Activated T-helper 17 cell treated with anti-CD3 and anti-CD28 coated beads, Interleukin-2, amount 50 U/mL, for 72 hours (primary cell): ENCODE results near the gene MTG2. TPM values are rescaled to one million over a fixed set of nuclear protein-coding genes. Genes with fewer than 3 reads are reported as not detected.

Experiments
- ATAC-seq: fragments of 150-1000 bp; cut with Tn5 transposase; replicated peaks from 2 replicates; pipeline ENCODE4 v1.10.0; 2021; ENCODE audit warnings: mild to moderate bottlenecking, moderate library complexity
- H3K27ac Mint-ChIP-seq: one replicate; pipeline ENCODE4 v1.8.0; 2022; ENCODE audit warnings: mixed read lengths
- H3K27me3 Mint-ChIP-seq: one replicate; pipeline ENCODE4 v1.8.0; 2022; ENCODE audit warnings: mixed read lengths
- H3K36me3 Mint-ChIP-seq: one replicate; pipeline ENCODE4 v1.8.0; 2022; ENCODE audit warnings: low read depth, mild to moderate bottlenecking, mixed read lengths
- H3K4me1 Mint-ChIP-seq: one replicate; pipeline ENCODE4 v1.8.0; 2022; ENCODE audit warnings: mixed read lengths
- H3K4me3 Mint-ChIP-seq: one replicate; pipeline ENCODE4 v1.8.0; 2022; ENCODE audit warnings: mild to moderate bottlenecking, mixed read lengths
- H3K9me3 Mint-ChIP-seq: one replicate; pipeline ENCODE4 v1.8.0; 2022; ENCODE audit warnings: mixed read lengths
- total RNA-seq, 2 donors: library from RNA; stranded (reverse); gene quantifications; one replicate each; pipeline ENCODE4 v1.2.3, GENCODE V29; 2022

Gene MTG2
- total RNA-seq, 2 donors from 2014 or later: 19.7 to 40.2 TPM

DNA sequence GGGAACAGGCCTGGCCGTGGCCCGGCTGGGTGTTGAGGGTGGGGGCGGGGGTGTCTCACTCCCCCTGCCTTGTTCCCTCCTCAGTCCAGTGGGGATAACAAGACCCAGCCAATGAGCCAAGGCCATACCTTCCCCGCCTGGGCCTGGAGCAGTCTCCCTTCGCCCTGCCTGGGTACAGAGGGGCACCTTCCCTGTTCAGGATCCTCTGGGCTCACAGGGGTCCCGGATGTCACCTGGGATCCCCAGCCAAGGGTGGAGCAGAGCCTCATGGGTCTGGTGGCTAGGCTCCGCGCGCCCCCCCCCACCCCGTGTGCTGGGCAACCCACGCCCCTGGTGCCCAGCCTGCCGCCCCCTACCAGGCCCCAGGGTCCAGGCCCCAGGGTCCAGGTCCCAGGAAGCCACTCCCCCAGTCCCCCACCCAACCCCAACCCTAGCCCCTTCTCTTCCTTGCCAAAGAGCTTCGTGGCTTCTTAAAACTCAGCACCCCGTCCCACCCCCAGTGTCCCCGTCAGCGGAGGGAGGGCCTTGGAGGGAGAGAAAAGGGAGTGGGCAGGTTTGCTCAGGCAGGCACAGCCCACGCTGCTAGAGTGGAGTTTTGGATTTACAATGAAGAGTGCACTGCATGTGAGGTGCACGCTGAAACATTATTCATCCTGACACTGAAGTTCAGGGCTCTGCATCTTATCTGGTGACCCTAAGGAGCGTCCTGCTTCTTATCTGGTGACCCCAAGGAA lies 25.4 kb downstream of the MTG2 start:
- H3K4me1 Mint-ChIP-seq: no peaks in the 10 kb centered on the region
- no peaks in the 10 kb centered on the region for H3K27me3 Mint-ChIP-seq
- no peak for ATAC-seq
- H3K9me3 Mint-ChIP-seq: no peaks in the 10 kb centered on the region
- H3K36me3 Mint-ChIP-seq: peaks cover 6% of the 10 kb centered on the region
- no peak overlapping the region for H3K27ac Mint-ChIP-seq
- no peak overlapping the region for H3K4me3 Mint-ChIP-seq

GRCh38 chr20:62208795-62209755 lies 26.2 kb downstream of the MTG2 start:
- Mint-ChIP-seq H3K9me3 (no peaks in the 10 kb centered on the region), H3K27me3 (no peaks in the 10 kb centered on the region), H3K4me1 (no peaks in the 10 kb centered on the region), H3K36me3 (no peaks in the 10 kb centered on the region), H3K27ac (no peak overlapping the region), H3K4me3 (no peak overlapping the region)
- ATAC-seq: no peak

- Mint-ChIP-seq H3K9me3 (no peaks in the 10 kb centered on the region), H3K4me1 (no peaks in the 10 kb centered on the region), H3K4me3 (no peak overlapping the region), H3K27ac (no peak overlapping the region), H3K36me3 (no peaks in the 10 kb centered on the region), H3K27me3 (no peaks in the 10 kb centered on the region)
- ATAC-seq: no peak
These were observed 27.1 kb downstream of the MTG2 start for GRCh38 chr20:62209850-62210495.

- Mint-ChIP-seq H3K36me3 (no peaks in the 10 kb centered on the region), H3K27ac (no peak overlapping the region), H3K9me3 (no peaks in the 10 kb centered on the region), H3K27me3 (no peaks in the 10 kb centered on the region), H3K4me1 (no peaks in the 10 kb centered on the region), H3K4me3 (no peak overlapping the region)
- ATAC-seq: no peak
These were observed 27.6 kb downstream of the MTG2 start for GRCh38 chr20:62210496-62210855.

DNA sequence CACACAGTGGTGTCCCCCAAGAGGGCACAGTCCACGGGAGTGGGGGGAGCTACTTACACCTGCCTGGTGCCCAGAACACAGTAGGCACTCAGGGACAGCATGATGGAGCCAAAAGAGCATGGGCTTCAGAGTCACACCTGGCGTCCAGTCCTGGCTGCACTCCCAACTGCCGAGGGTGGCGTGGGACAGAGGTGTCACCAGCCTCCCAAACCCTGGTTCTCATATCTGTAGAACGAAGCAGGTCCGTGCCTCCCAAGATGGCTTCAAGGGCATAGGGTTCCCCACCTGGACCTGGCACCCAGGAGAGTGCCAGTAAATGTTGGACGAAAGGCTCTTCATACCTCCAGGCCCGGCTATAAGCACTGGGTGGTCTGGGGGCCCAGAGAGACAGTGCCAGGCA lies 28.4 kb downstream of the MTG2 start:
- Mint-ChIP-seq H3K27ac (no peak overlapping the region), H3K4me3 (no peak overlapping the region)
- ATAC-seq: no peak

DNA sequence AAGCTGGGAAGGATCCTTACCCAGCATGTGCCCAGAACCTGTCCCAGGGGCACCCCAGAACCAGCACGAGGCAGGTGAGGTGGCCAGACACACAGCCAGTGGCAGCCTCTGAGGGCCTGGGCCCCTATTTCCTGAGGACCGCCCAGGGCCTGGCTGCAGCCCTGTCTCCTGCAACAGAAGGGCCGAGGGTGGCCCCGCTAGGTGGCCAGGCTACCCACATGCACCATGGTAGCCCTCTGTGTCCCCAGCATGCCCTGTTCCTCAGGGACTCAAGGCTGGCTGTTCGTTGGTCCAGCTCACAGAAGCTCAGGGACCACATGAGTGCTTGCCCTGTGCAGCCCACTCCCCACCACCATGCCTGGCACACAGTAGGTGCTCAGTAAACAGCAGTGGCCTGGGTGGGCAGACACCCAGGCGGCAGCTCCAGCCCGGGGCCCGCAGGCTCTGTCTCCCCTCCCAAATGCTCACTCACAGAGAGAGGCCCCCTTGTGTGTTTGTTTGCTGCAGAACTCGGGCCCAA lies 29.0 kb downstream of the MTG2 start:
- no peak overlapping the region for H3K27ac Mint-ChIP-seq
- no peak for ATAC-seq
- no peak overlapping the region for H3K4me3 Mint-ChIP-seq
- H3K4me1 Mint-ChIP-seq: no peaks in the 10 kb centered on the region
- H3K27me3 Mint-ChIP-seq: no peaks in the 10 kb centered on the region
- no peaks in the 10 kb centered on the region for H3K36me3 Mint-ChIP-seq
- H3K9me3 Mint-ChIP-seq: no peaks in the 10 kb centered on the region

More for the DNA sequence above, 28.4 kb downstream of the MTG2 start:
- Mint-ChIP-seq H3K36me3 (no peaks in the 10 kb centered on the region), H3K9me3 (no peaks in the 10 kb centered on the region), H3K4me1 (no peaks in the 10 kb centered on the region), H3K27me3 (no peaks in the 10 kb centered on the region)

DNA sequence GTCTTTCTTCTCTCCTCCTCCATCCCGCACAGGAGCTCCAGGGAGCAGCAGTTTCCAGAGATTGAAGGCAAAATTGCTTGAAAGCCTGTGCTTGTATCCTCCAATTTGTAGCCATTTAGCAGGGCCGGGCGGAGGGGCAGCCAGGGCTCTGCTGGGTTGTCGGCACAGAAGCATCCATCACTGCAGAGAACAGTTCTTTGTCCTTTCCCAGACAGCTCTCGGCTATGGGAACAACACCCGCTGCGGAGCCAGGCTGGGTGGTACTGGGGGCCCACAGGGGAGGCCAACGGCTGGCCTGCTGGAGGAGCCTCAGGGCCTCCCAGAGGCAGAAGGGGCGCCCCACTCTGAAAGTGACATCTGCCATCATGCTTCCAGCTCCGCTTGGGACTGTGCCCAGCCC lies 29.5 kb downstream of the MTG2 start:
- Mint-ChIP-seq H3K9me3 (no peaks in the 10 kb centered on the region), H3K36me3 (no peaks in the 10 kb centered on the region), H3K27ac (no peak overlapping the region), H3K4me1 (no peaks in the 10 kb centered on the region), H3K27me3 (peaks cover 3% of the 10 kb centered on the region), H3K4me3 (no peak overlapping the region)
- no peak for ATAC-seq

DNA sequence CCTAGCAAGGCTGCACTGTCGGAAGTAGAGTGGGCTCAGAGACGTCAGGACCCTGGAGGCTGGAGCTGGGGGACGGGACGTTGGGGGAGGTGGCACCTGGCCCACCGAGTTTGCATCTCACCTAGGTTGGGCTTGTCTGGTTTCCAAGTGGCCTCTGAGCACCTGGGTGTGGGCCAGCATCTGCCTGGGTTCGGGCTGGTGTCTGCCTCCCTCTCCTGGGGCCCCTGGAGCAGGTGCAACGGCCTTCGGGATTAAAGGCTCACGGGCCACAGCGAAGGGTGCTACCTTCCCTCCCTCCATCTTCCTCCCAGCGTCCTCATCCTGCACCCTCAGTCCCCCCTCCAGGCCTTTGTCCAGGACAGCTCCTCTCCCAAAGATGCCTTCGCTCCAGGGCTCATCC lies 31.2 kb downstream of the MTG2 start:
- Mint-ChIP-seq H3K36me3 (no peaks in the 10 kb centered on the region), H3K4me1 (no peaks in the 10 kb centered on the region), H3K4me3 (no peak overlapping the region), H3K27ac (no peak overlapping the region), H3K27me3 (peaks cover 3% of the 10 kb centered on the region), H3K9me3 (no peaks in the 10 kb centered on the region)
- no peak for ATAC-seq

- H3K4me3 Mint-ChIP-seq: no peak overlapping the region
- no peak for ATAC-seq
- H3K27me3 Mint-ChIP-seq: peaks cover 3% of the 10 kb centered on the region
These were observed 32.5 kb downstream of the MTG2 start for GRCh38 chr20:62215020-62215990.

GRCh38 chr20:62215991-62216635 lies 33.3 kb downstream of the MTG2 start:
- no peak for ATAC-seq
- H3K4me1 Mint-ChIP-seq: no peaks in the 10 kb centered on the region
- H3K36me3 Mint-ChIP-seq: no peaks in the 10 kb centered on the region
- H3K9me3 Mint-ChIP-seq: no peaks in the 10 kb centered on the region
- no peak overlapping the region for H3K4me3 Mint-ChIP-seq
- H3K27ac Mint-ChIP-seq: no peak overlapping the region
- peaks cover 6% of the 10 kb centered on the region for H3K27me3 Mint-ChIP-seq

More at GRCh38 chr20:62215020-62215990, 32.5 kb downstream of the MTG2 start:
- Mint-ChIP-seq H3K36me3 (no peaks in the 10 kb centered on the region), H3K4me1 (no peaks in the 10 kb centered on the region), H3K9me3 (no peaks in the 10 kb centered on the region), H3K27ac (no peak overlapping the region)

DNA sequence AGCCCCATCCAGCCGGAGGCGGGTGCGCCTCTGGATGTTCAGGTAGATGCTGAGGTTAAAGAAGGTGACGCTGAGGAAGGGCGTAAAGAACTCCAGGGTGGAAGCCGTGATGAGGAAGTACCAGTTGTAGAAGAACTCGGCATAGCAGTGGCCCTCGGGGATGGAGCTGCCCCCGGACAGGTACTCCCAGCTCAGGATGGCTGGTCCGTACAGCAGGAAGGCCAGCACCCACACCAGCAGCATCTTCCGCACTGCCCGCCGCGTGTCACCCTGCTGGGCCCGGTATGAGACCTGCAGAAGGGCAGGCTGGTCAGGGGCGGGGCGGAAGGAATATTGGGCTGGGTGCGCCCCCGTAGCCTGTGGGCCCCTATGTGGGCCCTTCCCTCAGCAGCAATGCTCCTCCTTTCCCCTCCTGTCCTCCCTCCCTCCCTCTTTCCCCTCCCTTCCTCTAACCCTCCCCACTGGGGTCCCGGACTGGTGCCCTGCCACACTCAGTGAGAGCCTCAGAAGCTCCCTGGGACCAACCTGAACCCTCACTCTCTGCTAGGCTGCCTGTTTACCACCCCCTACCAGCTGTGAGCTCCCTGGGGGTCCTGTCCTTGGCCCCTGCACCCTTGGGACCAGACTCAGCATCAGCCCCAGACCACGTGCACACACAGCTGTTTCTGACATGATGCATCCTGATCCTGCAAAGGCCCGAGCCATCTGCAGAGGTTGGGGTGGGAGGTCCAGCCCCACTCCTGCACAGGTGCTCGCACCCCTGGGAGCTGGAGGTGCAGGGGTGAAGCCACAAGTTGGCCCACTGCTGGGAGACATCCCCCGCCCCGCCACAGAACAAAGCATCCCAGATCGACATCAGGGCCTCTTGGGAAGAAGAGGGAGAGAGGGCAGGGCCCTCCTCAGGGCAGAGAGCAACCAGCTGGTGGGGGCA lies 34.1 kb downstream of the MTG2 start:
- Mint-ChIP-seq H3K4me3 (no peak overlapping the region), H3K36me3 (no peaks in the 10 kb centered on the region), H3K9me3 (no peaks in the 10 kb centered on the region), H3K27me3 (peaks cover 7% of the 10 kb centered on the region), H3K4me1 (no peaks in the 10 kb centered on the region), H3K27ac (no peak overlapping the region)
- ATAC-seq: no peak

DNA sequence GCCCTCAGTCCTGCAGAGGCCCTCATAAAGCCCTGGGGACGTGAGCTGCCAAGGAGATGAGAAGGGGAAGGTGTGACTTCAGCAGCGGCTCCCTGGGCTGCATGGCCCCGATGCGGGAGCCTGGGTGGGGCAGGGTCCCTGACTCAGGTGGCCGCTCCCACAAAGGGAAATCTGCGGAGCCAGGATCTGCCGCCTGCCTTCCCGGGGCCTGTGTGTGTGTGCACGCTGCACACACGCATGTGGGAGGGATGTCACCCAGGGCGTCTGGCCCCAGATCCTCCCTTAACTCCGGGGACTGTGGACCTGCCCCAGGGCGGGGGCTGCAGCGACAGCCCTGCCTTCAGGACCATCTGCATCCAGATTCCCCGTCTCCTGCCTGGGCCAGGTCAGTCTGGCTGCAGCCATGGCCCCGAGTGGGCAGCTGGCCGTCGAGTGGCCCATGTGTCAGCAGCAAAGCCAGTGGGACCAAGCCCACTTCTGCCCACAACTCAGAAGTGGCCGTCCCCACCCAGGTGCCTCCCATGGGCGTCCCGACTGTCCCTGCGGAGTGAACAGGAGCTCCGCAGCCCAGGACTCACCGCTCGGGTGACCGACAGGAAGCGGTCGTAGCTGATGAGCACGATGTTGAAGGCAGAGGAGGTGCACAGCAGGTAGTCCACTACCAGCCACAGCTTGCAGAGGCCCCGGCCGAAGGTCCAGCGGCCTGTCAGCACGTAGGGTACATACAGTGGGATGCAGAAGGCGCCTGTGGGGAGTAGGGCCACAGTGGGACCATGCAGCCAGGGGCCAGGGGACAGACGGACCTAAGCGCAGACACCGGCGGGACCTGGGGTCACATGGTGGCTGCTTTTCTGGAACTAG lies 35.3 kb downstream of the MTG2 start:
- no peaks in the 10 kb centered on the region for H3K9me3 Mint-ChIP-seq
- H3K4me1 Mint-ChIP-seq: no peaks in the 10 kb centered on the region
- H3K36me3 Mint-ChIP-seq: no peaks in the 10 kb centered on the region
- H3K27ac Mint-ChIP-seq: no peak overlapping the region
- ATAC-seq: no peak
- peaks cover 10% of the 10 kb centered on the region for H3K27me3 Mint-ChIP-seq
- H3K4me3 Mint-ChIP-seq: no peak overlapping the region
